ENCODE measurements around the gene HBA1.
"Not testable (repeated sequence)": the region's sequence is repeated elsewhere in the genome, so short reads cannot be mapped to it uniquely, and the experiment has no call there.

HBA1 gene

DNA sequence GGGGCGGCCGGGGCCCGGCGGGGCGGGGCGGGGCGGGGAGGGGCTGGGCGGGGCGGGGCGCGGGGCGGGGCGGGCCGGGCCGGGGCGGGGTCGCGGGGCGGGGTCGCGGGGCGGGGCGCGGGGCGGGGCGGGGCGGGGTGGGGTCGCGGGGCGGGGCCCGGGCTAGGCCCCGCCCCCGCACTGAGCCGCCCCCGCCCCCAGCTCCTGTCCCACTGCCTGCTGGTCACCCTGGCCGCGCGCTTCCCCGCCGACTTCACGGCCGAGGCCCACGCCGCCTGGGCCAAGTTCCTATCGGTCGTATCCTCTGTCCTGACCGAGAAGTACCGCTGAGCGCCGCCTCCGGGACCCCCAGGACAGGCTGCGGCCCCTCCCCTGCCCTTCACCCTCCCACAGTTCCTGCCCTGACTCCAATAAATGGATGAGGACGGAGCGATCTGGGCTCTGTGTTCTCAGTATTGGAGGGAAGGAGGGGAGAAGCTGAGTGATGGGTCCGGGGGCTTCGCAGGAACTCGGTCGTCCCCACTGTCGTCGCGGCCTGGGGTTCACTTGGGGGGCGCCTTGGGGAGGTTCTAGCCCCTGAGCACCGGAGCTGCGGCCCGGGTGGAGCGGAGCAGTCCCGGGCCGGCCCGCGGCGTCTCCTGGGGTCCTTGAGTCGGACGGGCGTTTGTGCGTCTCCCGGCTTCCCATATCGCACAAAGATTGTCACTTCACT lies 11.5 kb upstream of the HBA1 start:
- Mint-ChIP-seq H3K4me3 (peak overlapping the region; percentile 34), H3K4me1 (peaks cover 4% of the 10 kb centered on the region), H3K27me3 (peaks cover 46% of the 10 kb centered on the region), H3K9me3 (no peaks in the 10 kb centered on the region), H3K36me3 (ENCODE audit: low read depth) (no peaks in the 10 kb centered on the region), H3K27ac (no peak overlapping the region)
- DNase-seq (no peak), ATAC-seq (no peak)

DNA sequence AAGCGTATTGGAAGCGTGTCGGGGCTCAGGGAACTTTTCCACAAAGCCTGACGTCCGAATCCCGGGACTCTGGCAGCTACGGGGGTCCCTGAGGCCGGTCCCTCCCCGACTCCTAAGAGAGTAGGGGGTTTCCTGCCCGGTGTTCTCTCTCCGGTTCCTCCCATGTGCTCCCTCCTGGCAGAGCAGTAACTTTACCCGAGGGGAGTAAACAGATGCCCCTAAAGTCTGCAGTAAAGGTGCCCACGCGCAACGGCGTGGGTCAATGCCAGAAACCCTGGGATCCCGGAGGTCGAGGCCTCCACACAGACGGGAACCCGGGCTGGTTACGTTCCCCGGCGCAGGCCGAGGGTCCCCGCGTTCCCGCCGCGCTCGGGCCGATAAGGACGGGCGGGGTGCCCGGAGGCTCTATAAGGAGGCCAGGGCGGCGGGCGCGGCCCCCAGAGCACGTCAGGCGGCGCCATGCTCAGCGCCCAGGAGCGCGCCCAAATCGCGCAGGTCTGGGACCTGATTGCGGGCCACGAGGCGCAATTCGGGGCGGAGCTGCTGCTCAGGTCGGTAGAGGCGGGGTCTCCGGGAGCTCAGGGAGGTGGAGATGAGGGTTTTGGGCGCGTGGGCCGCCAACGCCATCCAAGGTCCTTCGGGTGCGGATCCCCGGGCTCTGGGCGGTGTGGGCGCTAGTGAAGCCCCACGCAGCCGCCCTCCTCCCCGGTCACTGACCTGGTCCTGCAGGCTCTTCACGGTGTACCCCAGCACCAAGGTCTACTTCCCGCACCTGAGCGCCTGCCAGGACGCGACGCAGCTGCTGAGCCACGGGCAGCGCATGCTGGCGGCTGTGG lies 10.7 kb upstream of the HBA1 start, which contains the start of gene HBM:
Gene HBM (plus strand): TSS at position 440 of the 836 bp plus-strand sequence. CDS start 20 bp downstream, at position 460.
- Mint-ChIP-seq H3K27ac (no peak within 1 kb of the TSS), H3K27me3 (peaks cover 52% of the 10 kb centered on the region), H3K4me1 (peaks cover 5% of the 10 kb centered on the region), H3K9me3 (no peaks in the 10 kb centered on the region), H3K4me3 (peak within 1 kb of the TSS; percentile 34), H3K36me3 (ENCODE audit: low read depth) (no peaks in the 10 kb centered on the region)
- DNase-seq, result no peak
- ATAC-seq, result no peak

DNA sequence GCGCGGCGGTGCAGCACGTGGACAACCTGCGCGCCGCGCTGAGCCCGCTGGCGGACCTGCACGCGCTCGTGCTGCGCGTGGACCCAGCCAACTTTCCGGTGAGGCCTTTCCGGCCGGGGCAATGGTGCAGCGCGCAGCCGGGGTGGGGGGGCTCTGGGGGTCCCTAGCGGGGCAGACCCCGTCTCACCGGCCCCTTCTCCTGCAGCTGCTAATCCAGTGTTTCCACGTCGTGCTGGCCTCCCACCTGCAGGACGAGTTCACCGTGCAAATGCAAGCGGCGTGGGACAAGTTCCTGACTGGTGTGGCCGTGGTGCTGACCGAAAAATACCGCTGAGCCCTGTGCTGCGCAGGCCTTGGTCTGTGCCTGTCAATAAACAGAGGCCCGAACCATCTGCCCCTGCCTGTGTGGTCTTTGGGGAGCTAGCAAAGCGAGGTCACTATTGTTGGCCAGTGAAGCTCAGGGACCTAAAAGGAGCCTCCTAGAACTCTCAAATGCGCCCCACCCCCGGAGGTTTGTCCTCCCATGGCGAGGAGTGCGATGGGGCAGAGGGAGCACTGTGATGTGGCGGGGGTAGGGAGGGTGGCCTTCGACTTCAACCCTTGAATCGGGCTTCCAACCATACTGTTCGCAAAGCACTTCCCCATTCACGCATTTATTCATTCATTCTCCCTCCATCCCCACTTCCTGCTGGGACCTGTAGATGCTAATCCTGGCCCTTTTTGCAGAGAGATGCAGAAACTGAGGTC lies 9.9 kb upstream of the HBA1 start:
- peaks cover 6% of the 10 kb centered on the region for H3K4me1 Mint-ChIP-seq
- DNase-seq, result no peak
- H3K27ac Mint-ChIP-seq, result no peak overlapping the region
- H3K4me3 Mint-ChIP-seq, result peak overlapping the region; percentile 11
- no peak for ATAC-seq
- no peaks in the 10 kb centered on the region for H3K36me3 Mint-ChIP-seq (ENCODE audit: low read depth)
- peaks cover 57% of the 10 kb centered on the region for H3K27me3 Mint-ChIP-seq
- H3K9me3 Mint-ChIP-seq, result no peaks in the 10 kb centered on the region

DNA sequence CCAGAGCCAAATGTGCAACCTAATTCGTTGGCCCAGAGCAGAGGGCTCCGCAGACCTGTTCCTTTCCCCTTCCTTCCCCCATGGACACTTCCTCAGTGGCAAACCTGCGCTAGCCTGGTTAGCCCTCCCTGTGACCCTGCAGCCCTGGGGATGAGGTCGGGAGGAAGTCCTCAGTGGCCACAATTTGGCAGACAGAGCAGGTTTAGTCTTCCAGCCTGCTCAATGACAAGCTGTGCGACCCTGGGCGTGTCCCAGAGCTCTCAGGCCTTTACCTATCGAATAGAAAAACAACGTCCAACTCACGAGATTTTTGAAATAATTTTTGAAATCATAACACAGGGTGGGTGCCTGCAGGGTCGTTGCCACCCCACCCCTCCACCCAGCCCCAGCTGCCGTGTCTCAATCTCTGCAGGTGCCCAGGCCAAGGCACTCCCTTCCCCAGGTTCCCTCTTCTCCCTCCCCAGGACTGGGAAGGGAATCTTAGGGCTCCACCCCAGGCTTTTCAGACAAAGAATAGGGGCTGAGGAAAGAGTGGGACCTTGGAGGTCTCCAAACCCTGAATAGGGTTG lies 9.3 kb upstream of the HBA1 start:
- H3K27ac Mint-ChIP-seq, result no peak overlapping the region
- peak overlapping the region; percentile 11 for H3K4me3 Mint-ChIP-seq
- H3K27me3 Mint-ChIP-seq, result peaks cover 59% of the 10 kb centered on the region

DNA sequence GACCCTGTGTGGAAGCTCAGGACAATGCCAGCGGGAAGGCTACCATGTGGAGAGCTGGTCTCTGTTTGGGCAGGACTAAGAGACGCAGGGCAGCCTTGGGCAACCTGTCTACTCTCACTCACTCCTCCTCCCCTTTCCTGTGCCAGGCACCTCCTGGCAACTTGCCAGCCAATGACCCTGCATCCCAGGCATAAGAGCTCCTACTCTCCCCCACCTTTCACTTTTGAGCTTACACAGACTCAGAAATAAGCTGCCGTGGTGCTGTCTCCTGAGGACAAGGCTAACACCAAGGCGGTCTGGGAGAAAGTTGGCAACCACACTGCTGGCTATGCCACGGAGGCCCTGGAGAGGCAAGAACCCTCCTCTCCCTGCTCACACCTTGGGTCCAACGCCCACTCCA lies 8.1 kb upstream of the HBA1 start:
- Mint-ChIP-seq H3K36me3 (ENCODE audit: low read depth) (no peaks in the 10 kb centered on the region), H3K4me3 (no peak overlapping the region), H3K4me1 (peaks cover 10% of the 10 kb centered on the region), H3K27me3 (peaks cover 58% of the 10 kb centered on the region), H3K9me3 (no peaks in the 10 kb centered on the region), H3K27ac (no peak overlapping the region)
- no peak for DNase-seq
- ATAC-seq, result no peak

More for the DNA sequence above, 9.3 kb upstream of the HBA1 start:
- Mint-ChIP-seq H3K9me3 (no peaks in the 10 kb centered on the region), H3K36me3 (ENCODE audit: low read depth) (no peaks in the 10 kb centered on the region), H3K4me1 (peaks cover 9% of the 10 kb centered on the region)
- ATAC-seq, result no peak
- no peak for DNase-seq

DNA sequence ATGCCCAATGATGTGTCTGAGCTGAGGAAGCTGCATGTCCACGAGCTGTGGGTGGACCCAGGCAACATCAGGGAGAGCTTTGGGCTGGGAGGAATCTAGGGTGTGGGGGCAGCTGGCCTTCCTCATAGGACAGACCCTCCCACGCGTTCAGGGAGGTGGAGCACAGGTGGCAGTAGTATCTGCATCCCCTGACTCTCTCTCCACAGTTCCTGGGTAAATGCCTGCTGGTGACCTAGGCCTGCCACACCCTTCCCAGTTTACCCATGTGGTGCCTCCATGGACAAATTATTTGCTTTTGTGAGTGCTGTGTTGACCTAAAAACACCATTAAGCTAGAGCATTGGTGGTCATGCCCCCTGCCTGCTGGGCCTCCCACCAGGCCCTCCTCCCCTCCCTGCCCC lies 7.5 kb upstream of the HBA1 start:
- Mint-ChIP-seq H3K36me3 (ENCODE audit: low read depth) (no peaks in the 10 kb centered on the region), H3K4me1 (peaks cover 11% of the 10 kb centered on the region), H3K9me3 (no peaks in the 10 kb centered on the region), H3K27ac (no peak overlapping the region), H3K4me3 (no peak overlapping the region), H3K27me3 (peaks cover 60% of the 10 kb centered on the region)
- ATAC-seq, result no peak
- no peak for DNase-seq

DNA sequence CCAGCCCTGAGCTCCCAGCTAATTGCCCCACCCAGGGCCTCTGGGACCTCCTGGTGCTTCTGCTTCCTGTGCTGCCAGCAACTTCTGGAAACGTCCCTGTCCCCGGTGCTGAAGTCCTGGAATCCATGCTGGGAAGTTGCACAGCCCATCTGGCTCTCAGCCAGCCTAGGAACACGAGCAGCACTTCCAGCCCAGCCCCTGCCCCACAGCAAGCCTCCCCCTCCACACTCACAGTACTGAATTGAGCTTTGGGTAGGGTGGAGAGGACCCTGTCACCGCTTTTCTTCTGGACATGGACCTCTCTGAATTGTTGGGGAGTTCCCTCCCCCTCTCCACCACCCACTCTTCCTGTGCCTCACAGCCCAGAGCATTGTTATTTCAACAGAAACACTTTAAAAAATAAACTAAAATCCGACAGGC lies 6.4 kb upstream of the HBA1 start:
- H3K36me3 Mint-ChIP-seq (ENCODE audit: low read depth); H3K4me3 Mint-ChIP-seq; ATAC-seq; H3K27ac Mint-ChIP-seq; DNase-seq; H3K9me3 Mint-ChIP-seq: not testable (repeated sequence)
- Mint-ChIP-seq H3K4me1 (peaks cover 13% of the 10 kb centered on the region), H3K27me3 (peaks cover 69% of the 10 kb centered on the region)

DNA sequence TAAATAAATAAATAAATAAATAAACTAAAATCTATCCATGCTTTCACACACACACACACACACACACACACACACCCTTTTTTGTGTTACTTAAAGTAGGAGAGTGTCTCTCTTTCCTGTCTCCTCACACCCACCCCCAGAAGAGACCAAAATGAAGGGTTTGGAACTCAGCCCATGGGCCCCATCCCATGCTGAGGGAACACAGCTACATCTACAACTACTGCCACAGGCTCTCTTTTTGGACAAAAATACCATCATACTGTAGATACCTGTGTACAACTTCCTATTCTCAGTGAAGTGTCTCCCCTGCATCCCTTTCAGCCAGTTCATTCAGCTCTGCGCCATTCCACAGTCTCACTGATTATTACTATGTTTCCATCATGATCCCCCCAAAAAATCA lies 5.7 kb upstream of the HBA1 start:
- ATAC-seq, result no peak
- no peak overlapping the region for H3K4me3 Mint-ChIP-seq
- no peaks in the 10 kb centered on the region for H3K9me3 Mint-ChIP-seq
- DNase-seq, result no peak
- H3K4me1 Mint-ChIP-seq, result peaks cover 12% of the 10 kb centered on the region
- no peak overlapping the region for H3K27ac Mint-ChIP-seq
- H3K36me3 Mint-ChIP-seq (ENCODE audit: low read depth), result no peaks in the 10 kb centered on the region
- H3K27me3 Mint-ChIP-seq, result peaks cover 70% of the 10 kb centered on the region

DNA sequence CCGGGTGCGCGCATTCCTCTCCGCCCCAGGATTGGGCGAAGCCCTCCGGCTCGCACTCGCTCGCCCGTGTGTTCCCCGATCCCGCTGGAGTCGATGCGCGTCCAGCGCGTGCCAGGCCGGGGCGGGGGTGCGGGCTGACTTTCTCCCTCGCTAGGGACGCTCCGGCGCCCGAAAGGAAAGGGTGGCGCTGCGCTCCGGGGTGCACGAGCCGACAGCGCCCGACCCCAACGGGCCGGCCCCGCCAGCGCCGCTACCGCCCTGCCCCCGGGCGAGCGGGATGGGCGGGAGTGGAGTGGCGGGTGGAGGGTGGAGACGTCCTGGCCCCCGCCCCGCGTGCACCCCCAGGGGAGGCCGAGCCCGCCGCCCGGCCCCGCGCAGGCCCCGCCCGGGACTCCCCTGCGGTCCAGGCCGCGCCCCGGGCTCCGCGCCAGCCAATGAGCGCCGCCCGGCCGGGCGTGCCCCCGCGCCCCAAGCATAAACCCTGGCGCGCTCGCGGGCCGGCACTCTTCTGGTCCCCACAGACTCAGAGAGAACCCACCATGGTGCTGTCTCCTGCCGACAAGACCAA lies 4.0 kb upstream of the HBA1 start, which contains the start of gene HBA2:
Gene HBA2 (plus strand): TSS at position 503 of the 568 bp plus-strand sequence. CDS start 37 bp downstream, at position 540.
- H3K27me3 Mint-ChIP-seq, result peaks cover 62% of the 10 kb centered on the region
- peaks cover 13% of the 10 kb centered on the region for H3K4me1 Mint-ChIP-seq
- not testable (repeated sequence) for DNase-seq; H3K36me3 Mint-ChIP-seq (ENCODE audit: low read depth); H3K4me3 Mint-ChIP-seq; H3K27ac Mint-ChIP-seq; H3K9me3 Mint-ChIP-seq
- ATAC-seq, result peak; percentile 24

DNA sequence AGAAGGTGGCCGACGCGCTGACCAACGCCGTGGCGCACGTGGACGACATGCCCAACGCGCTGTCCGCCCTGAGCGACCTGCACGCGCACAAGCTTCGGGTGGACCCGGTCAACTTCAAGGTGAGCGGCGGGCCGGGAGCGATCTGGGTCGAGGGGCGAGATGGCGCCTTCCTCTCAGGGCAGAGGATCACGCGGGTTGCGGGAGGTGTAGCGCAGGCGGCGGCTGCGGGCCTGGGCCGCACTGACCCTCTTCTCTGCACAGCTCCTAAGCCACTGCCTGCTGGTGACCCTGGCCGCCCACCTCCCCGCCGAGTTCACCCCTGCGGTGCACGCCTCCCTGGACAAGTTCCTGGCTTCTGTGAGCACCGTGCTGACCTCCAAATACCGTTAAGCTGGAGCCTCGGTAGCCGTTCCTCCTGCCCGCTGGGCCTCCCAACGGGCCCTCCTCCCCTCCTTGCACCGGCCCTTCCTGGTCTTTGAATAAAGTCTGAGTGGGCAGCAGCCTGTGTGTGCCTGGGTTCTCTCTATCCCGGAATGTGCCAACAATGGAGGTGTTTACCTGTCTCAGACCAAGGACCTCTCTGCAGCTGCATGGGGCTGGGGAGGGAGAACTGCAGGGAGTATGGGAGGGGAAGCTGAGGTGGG lies 3.1 kb upstream of the HBA1 start:
- ATAC-seq; H3K27ac Mint-ChIP-seq; H3K4me3 Mint-ChIP-seq; H3K36me3 Mint-ChIP-seq (ENCODE audit: low read depth); H3K9me3 Mint-ChIP-seq; DNase-seq: not testable (repeated sequence)
- H3K4me1 Mint-ChIP-seq, result peaks cover 18% of the 10 kb centered on the region
- peaks cover 63% of the 10 kb centered on the region for H3K27me3 Mint-ChIP-seq

DNA sequence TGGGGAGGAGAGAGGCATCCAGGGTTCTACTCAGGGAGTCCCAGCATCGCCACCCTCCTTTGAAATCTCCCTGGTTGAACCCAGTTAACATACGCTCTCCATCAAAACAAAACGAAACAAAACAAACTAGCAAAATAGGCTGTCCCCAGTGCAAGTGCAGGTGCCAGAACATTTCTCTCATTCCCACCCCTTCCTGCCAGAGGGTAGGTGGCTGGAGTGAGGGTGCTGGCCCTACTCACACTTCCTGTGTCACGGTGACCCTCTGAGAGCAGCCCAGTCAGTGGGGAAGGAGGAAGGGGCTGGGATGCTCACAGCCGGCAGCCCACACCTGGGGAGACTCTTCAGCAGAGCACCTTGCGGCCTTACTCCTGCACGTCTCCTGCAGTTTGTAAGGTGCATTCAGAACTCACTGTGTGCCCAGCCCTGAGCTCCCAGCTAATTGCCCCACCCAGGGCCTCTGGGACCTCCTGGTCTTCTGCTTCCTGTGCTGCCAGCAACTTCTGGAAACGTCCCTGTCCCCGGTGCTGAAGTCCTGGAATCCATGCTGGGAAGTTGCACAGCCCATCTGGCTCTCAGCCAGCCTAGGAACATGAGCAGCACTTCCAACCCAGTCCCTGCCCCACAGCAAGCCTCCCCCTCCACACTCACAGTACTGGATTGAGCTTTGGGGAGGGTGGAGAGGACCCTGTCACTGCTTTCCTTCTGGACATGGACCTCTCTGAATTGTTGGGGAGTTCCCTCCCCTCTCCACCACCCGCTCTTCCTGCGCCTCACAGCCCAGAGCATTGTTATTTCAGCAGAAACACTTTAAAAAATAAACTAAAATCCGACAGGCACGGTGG lies 2.3 kb upstream of the HBA1 start:
- DNase-seq; ATAC-seq; H3K4me3 Mint-ChIP-seq; H3K9me3 Mint-ChIP-seq; H3K27ac Mint-ChIP-seq; H3K36me3 Mint-ChIP-seq (ENCODE audit: low read depth): not testable (repeated sequence)
- H3K27me3 Mint-ChIP-seq, result peaks cover 59% of the 10 kb centered on the region
- peaks cover 18% of the 10 kb centered on the region for H3K4me1 Mint-ChIP-seq

DNA sequence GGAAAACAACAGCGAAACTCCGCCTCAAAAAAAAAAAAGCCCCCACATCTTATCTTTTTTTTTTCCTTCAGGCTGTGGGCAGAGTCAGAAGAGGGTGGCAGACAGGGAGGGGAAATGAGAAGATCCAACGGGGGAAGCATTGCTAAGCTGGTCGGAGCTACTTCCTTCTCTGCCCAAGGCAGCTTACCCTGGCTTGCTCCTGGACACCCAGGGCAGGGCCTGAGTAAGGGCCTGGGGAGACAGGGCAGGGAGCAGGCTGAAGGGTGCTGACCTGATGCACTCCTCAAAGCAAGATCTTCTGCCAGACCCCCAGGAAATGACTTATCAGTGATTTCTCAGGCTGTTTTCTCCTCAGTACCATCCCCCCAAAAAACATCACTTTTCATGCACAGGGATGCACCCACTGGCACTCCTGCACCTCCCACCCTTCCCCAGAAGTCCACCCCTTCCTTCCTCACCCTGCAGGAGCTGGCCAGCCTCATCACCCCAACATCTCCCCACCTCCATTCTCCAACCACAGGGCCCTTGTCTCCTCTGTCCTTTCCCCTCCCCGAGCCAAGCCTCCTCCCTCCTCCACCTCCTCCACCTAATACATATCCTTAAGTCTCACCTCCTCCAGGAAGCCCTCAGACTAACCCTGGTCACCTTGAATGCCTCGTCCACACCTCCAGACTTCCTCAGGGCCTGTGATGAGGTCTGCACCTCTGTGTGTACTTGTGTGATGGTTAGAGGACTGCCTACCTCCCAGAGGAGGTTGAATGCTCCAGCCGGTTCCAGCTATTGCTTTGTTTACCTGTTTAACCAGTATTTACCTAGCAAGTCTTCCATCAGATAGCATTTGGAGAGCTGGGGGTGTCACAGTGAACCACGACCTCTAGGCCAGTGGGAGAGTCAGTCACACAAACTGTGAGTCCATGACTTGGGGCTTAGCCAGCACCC lies 1.2 kb upstream of the HBA1 start:
- H3K36me3 Mint-ChIP-seq (ENCODE audit: low read depth), result no peaks in the 10 kb centered on the region
- no peaks in the 10 kb centered on the region for H3K9me3 Mint-ChIP-seq
- peaks cover 20% of the 10 kb centered on the region for H3K4me1 Mint-ChIP-seq
- no peak overlapping the region for H3K4me3 Mint-ChIP-seq
- ATAC-seq (no peak), DNase-seq (no peak)
- no peak overlapping the region for H3K27ac Mint-ChIP-seq
- peaks cover 61% of the 10 kb centered on the region for H3K27me3 Mint-ChIP-seq
